H1 (cell line): Measurements from ENCODE around the gene CD164L2. TPM values are rescaled to one million over a fixed set of nuclear protein-coding genes. Genes with fewer than 3 reads are reported as not detected.

ENCODE experiments used
- GTF2F1 ChIP-seq: IDR thresholded peaks from 2 replicates; pipeline ENCODE4 v1.6.1; 2012; ENCODE audit warnings: low read depth, low read length, improper control_type of control experiment, borderline replicate concordance
- MAFK ChIP-seq: IDR thresholded peaks from 2 replicates; pipeline ENCODE4 v1.6.1; 2012; ENCODE audit warnings: low read depth, mild to moderate bottlenecking, improper control_type of control experiment, low read length
- RBBP5 ChIP-seq: IDR thresholded peaks from 2 replicates; pipeline ENCODE4 v1.7.1; 2012; ENCODE audit warnings: low read depth, mild to moderate bottlenecking, inconsistent platforms, low read length, moderate library complexity, borderline replicate concordance
- TCF12 ChIP-seq: IDR thresholded peaks from 2 replicates; pipeline ENCODE4 v1.6.1; 2011; ENCODE audit warnings: low read depth, mild to moderate bottlenecking, low read length
- YY1 ChIP-seq: IDR thresholded peaks from 2 replicates; pipeline ENCODE4 v1.6.1; 2011; ENCODE audit warnings: low read depth, mild to moderate bottlenecking, low read length
- ZNF274 ChIP-seq: IDR thresholded peaks from 2 replicates; pipeline ENCODE4 v1.7.0; 2012; ENCODE audit warnings: low read length, borderline replicate concordance; ENCODE audit errors: extremely low read depth
- polyA plus RNA-seq, 7 experiments: library from polyadenylated mRNA; depleted of rRNA in 3 of 7; stranded (reverse) in 5 of 7; unstranded in 2 of 7; fragments of >200 nt in 5 of 7; fragments of 200-250 nt in 2 of 7; gene quantifications; 1 replicate in 5 of 7; 2 replicates in 1 of 7; 4 replicates in 1 of 7; pipeline versions ENCODE4 v1.2.1 to v1.2.3, GENCODE V29; 2011 to 2013; ENCODE audit warnings: missing spikeins in 2 of 7, mixed read lengths in 2 of 7
- total RNA-seq: library from RNA; stranded (reverse); fragmentation: NEBNext Ultra II Directional; extraction: Animal tissue kit (Norgen Biotek cat#: 25700); gene quantifications from 2 replicates; pipeline ENCODE4 v1.2.1, GENCODE V29; 2021
- TF ChIP-seq, protein P1 (sequence below): fragments of 300-600 bp; sonication (generic); IDR thresholded peaks from 2 replicates; pipeline ENCODE4 v1.7.1; 2012; ENCODE audit warnings: low read length, moderate library complexity, mild to moderate bottlenecking, inconsistent platforms; ENCODE audit not compliant: insufficient replicate concordance

Gene CD164L2
- total and polyA plus RNA-seq, 2 of the 8 experiments (the other 6 are each of a cell fraction or from before 2014, with no cell fraction given): 3.3 TPM

- no peak for TF ChIP-seq TCF12
- no peak for TF ChIP-seq GTF2F1
- TF ChIP-seq YY1: no peak
- TF ChIP-seq ZNF274: no peak
- TF ChIP-seq, protein P1, sequence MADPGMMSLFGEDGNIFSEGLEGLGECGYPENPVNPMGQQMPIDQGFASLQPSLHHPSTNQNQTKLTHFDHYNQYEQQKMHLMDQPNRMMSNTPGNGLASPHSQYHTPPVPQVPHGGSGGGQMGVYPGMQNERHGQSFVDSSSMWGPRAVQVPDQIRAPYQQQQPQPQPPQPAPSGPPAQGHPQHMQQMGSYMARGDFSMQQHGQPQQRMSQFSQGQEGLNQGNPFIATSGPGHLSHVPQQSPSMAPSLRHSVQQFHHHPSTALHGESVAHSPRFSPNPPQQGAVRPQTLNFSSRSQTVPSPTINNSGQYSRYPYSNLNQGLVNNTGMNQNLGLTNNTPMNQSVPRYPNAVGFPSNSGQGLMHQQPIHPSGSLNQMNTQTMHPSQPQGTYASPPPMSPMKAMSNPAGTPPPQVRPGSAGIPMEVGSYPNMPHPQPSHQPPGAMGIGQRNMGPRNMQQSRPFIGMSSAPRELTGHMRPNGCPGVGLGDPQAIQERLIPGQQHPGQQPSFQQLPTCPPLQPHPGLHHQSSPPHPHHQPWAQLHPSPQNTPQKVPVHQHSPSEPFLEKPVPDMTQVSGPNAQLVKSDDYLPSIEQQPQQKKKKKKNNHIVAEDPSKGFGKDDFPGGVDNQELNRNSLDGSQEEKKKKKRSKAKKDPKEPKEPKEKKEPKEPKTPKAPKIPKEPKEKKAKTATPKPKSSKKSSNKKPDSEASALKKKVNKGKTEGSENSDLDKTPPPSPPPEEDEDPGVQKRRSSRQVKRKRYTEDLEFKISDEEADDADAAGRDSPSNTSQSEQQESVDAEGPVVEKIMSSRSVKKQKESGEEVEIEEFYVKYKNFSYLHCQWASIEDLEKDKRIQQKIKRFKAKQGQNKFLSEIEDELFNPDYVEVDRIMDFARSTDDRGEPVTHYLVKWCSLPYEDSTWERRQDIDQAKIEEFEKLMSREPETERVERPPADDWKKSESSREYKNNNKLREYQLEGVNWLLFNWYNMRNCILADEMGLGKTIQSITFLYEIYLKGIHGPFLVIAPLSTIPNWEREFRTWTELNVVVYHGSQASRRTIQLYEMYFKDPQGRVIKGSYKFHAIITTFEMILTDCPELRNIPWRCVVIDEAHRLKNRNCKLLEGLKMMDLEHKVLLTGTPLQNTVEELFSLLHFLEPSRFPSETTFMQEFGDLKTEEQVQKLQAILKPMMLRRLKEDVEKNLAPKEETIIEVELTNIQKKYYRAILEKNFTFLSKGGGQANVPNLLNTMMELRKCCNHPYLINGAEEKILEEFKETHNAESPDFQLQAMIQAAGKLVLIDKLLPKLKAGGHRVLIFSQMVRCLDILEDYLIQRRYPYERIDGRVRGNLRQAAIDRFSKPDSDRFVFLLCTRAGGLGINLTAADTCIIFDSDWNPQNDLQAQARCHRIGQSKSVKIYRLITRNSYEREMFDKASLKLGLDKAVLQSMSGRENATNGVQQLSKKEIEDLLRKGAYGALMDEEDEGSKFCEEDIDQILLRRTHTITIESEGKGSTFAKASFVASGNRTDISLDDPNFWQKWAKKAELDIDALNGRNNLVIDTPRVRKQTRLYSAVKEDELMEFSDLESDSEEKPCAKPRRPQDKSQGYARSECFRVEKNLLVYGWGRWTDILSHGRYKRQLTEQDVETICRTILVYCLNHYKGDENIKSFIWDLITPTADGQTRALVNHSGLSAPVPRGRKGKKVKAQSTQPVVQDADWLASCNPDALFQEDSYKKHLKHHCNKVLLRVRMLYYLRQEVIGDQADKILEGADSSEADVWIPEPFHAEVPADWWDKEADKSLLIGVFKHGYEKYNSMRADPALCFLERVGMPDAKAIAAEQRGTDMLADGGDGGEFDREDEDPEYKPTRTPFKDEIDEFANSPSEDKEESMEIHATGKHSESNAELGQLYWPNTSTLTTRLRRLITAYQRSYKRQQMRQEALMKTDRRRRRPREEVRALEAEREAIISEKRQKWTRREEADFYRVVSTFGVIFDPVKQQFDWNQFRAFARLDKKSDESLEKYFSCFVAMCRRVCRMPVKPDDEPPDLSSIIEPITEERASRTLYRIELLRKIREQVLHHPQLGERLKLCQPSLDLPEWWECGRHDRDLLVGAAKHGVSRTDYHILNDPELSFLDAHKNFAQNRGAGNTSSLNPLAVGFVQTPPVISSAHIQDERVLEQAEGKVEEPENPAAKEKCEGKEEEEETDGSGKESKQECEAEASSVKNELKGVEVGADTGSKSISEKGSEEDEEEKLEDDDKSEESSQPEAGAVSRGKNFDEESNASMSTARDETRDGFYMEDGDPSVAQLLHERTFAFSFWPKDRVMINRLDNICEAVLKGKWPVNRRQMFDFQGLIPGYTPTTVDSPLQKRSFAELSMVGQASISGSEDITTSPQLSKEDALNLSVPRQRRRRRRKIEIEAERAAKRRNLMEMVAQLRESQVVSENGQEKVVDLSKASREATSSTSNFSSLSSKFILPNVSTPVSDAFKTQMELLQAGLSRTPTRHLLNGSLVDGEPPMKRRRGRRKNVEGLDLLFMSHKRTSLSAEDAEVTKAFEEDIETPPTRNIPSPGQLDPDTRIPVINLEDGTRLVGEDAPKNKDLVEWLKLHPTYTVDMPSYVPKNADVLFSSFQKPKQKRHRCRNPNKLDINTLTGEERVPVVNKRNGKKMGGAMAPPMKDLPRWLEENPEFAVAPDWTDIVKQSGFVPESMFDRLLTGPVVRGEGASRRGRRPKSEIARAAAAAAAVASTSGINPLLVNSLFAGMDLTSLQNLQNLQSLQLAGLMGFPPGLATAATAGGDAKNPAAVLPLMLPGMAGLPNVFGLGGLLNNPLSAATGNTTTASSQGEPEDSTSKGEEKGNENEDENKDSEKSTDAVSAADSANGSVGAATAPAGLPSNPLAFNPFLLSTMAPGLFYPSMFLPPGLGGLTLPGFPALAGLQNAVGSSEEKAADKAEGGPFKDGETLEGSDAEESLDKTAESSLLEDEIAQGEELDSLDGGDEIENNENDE: no peak
- no peak for TF ChIP-seq MAFK
- TF ChIP-seq RBBP5: no peak
Measured at GRCh38 chr1:27380766-27381733, 2.1 kb downstream of the CD164L2 start (continued).
